ENCODE data around the gene KCNK4. TPM values are rescaled to one million over a fixed set of nuclear protein-coding genes. Genes with fewer than 3 reads are reported as not detected.

KCNK4 gene
- total RNA-seq, 1 experiment from 2014 or later: 0.28 TPM

DNA sequence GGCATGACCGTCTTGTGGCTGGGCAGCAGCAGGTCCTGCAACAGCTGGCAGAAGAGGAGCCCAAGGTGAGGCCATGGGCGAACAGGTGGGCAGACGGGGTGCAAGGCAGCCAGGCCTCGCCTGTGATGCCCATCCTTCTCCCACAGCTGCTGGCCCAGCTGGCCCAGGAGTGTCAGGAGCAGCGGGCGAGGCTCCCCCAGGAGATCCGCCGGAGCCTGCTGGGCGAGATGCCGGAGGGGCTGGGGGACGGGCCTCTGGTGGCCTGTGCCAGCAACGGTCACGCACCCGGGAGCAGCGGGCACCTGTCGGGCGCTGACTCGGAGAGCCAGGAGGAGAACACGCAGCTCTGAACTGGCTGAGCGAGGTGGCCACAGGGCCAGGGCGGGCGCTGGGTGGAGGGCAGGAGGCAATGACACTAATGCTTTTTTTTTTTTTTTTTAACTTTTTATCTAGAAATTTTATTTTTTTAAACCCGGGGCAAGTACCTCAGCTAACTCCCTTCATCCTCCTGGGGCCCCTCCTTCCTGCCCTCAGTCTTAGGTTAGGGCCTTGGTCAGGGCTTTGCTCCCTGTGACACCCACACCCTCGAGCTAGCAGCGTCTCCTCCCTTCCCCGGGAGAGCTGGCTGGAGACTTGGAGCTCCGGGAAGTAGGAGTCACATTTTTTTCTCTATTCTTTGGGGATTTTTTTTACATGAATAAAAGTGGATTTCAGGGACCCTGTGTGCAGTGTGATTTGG is 23.7 kb upstream of the KCNK4 start:
- H4K8ac ChIP-seq (replicated peaks; ENCODE audit: insufficient read length, low read depth, low read length): no peak overlapping the region
- H2BK20ac ChIP-seq (ENCODE audit: low read depth, low read length, poor library complexity, severe bottlenecking): no peak overlapping the region
- no peak overlapping the region for H3K23ac ChIP-seq (ENCODE audit: insufficient read length, low read depth, low read length)
- no peak overlapping the region for H3K18ac ChIP-seq (ENCODE audit: insufficient read length, low read depth, low read length)
- no peak overlapping the region for H3T11ph ChIP-seq (ENCODE audit: low read length)
- no peak overlapping the region for H3K4me2 ChIP-seq (ENCODE audit: insufficient read depth, insufficient read length, low read length)
- H4K91ac ChIP-seq (ENCODE audit: insufficient read length, low read depth, low read length): no peak overlapping the region
- no peak overlapping the region for H3K9ac ChIP-seq (ENCODE audit: extremely low read depth, insufficient read length, low read length)
- no peak overlapping the region for H2AK5ac ChIP-seq (ENCODE audit: insufficient read length, low read length)
- no peaks in the 10 kb centered on the region for H3K79me2 ChIP-seq (ENCODE audit: insufficient read depth, low read length)
- no peaks in the 10 kb centered on the region for H3K27me3 ChIP-seq (ENCODE audit: insufficient read depth, low read length)
- no peak overlapping the region for H3K14ac ChIP-seq (ENCODE audit: insufficient read depth, low read length)
- H3K4me1 Mint-ChIP-seq: peaks cover 16 to 26% of the 10 kb centered on the region in 2 experiments
- no CpG with 5 or more reads among the region's 27 CpGs for WGBS (ENCODE audit: extremely low coverage, insufficient read length, low lambda C conversion rate)
- H3K9me3 ChIP-seq (ENCODE audit: control insufficient read depth, low read depth, low read length): no peaks in the 10 kb centered on the region
- H3K56ac ChIP-seq (ENCODE audit: insufficient read length, low read depth, low read length): no peak overlapping the region
- no peak overlapping the region for H2AFZ ChIP-seq (ENCODE audit: low read length)
- H3K36me3 Mint-ChIP-seq (ENCODE audit: insufficient read depth in 1 of 3, low read depth in 3 of 3): peaks cover 21 to 53% (median 39%) of the 10 kb centered on the region in 3 experiments
- peak overlapping the region in 1 of 2 experiments; percentile 64; a peak in 2 of 5 replicates for H3K4me3 Mint-ChIP-seq
- H2BK12ac ChIP-seq (ENCODE audit: insufficient read length, low read depth, low read length): no peak overlapping the region
- TF ChIP-seq, protein P1, sequence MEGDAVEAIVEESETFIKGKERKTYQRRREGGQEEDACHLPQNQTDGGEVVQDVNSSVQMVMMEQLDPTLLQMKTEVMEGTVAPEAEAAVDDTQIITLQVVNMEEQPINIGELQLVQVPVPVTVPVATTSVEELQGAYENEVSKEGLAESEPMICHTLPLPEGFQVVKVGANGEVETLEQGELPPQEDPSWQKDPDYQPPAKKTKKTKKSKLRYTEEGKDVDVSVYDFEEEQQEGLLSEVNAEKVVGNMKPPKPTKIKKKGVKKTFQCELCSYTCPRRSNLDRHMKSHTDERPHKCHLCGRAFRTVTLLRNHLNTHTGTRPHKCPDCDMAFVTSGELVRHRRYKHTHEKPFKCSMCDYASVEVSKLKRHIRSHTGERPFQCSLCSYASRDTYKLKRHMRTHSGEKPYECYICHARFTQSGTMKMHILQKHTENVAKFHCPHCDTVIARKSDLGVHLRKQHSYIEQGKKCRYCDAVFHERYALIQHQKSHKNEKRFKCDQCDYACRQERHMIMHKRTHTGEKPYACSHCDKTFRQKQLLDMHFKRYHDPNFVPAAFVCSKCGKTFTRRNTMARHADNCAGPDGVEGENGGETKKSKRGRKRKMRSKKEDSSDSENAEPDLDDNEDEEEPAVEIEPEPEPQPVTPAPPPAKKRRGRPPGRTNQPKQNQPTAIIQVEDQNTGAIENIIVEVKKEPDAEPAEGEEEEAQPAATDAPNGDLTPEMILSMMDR (conservative IDR thresholded peaks at IDR 0.05): no peak
- H4K20me1 ChIP-seq (ENCODE audit: control insufficient read depth, insufficient read depth, insufficient read length): no peaks in the 10 kb centered on the region
- no peaks in the 10 kb centered on the region for H3K4me1 ChIP-seq (ENCODE audit: insufficient read depth, low read length)
- H3K79me1 ChIP-seq (ENCODE audit: insufficient read depth, low read depth, low read length, poor library complexity, severe bottlenecking): no peaks in the 10 kb centered on the region
- no peak overlapping the region for H4K5ac ChIP-seq (ENCODE audit: insufficient read length, low read depth, low read length)
- H3K27ac ChIP-seq (ENCODE audit: insufficient read length, low read depth, low read length): no peak overlapping the region
- no peaks in the 10 kb centered on the region for H3K9me3 Mint-ChIP-seq
- no peaks in the 10 kb centered on the region; the same call in 1 of the 2 replicates for H3K27me3 Mint-ChIP-seq (ENCODE audit: low read depth)
- H2BK120ac ChIP-seq (ENCODE audit: low read depth, low read length, poor library complexity, severe bottlenecking): no peak overlapping the region
- H3K27ac Mint-ChIP-seq: peak overlapping the region in 2 of 3 experiments; percentile 18 to 65; a peak in 1 of 7 replicates
- H2BK5ac ChIP-seq (ENCODE audit: insufficient read length, low read length): no peak overlapping the region
- DNase-seq: no peak
- H3K23me2 ChIP-seq (ENCODE audit: insufficient read length, low read depth, low read length, poor library complexity, severe bottlenecking): peaks cover 15% of the 10 kb centered on the region
- no peak overlapping the region for H3K4ac ChIP-seq (ENCODE audit: low read depth, low read length)
- H2BK15ac ChIP-seq (ENCODE audit: low read depth, low read length): no peak overlapping the region

Measured in H9 (cell line).